NOMO-1 treated with dmso at 0.1 percent for 144 hours (cell line): ENCODE results near the gene PAQR3.

Experiments
- DNase-seq: peaks from one replicate; lab custom pipeline; 2025; ENCODE audit not compliant: unreplicated experiment; lab: John Stamatoyannopoulos, UW

The PAQR3 gene, protein sequence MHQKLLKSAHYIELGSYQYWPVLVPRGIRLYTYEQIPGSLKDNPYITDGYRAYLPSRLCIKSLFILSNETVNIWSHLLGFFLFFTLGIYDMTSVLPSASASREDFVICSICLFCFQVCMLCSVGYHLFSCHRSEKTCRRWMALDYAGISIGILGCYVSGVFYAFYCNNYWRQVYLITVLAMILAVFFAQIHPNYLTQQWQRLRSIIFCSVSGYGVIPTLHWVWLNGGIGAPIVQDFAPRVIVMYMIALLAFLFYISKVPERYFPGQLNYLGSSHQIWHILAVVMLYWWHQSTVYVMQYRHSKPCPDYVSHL

DNA sequence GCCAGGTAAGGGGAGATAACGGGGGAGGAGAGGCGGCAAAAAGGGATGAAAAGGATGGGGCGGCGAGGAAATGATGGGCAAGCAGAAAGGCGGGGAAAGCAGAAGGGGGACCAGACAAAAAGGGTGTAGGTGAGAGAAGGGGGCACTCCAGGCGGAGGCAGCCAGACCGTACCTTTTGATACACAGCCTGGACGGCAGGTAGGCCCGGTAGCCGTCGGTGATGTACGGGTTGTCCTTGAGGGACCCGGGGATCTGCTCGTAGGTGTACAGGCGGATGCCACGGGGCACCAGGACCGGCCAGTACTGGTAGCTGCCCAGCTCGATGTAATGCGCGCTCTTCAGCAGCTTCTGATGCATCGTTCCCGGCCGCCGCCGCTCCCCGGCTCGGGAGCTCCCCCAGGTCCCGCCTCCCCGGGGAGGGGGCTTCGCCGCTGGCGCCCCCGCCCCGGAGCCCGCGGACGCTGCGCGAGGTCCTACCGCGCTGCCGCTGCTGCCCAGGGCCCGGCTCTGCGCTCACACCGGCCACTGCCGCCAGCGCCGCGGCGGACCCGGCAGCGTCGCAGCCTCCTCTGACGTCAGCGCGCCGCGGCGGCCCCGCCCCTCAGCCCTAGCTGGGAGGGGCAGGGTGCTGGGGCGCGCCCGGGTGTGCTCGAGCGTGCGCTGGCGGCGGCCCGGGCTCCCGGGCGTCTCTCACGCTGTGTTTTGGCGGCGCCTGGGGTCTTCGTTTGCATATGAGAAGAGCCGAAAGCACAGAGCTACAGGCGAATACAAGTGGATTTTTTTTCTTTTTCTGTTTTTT is at the start of gene PAQR3:
PAQR3 (minus strand) TSS at position 571 of the 799 bp plus-strand sequence; CDS start at position 357, 214 bp downstream.
- DNase-seq = peak; percentile 66

DNA sequence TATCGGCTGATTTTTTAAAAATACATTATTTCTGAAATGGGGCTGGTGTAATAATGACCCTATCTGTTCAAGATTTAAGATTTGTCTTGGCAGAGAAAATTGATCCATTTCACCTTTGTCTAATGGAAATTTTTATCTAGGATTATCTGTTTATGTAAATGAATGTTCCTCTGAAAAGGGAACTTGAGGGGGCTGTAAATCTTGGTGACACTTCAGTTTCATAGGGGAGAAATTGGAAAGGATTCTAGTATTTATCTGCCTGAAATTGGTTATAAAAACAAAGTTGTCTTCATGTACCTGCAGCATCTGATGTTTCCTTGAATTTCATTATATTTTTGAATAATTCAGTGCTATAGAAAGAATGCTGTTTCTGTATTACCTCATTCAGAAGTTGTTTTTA is 48.4 kb upstream of the PAQR3 start:
- DNase-seq = no peak

DNA sequence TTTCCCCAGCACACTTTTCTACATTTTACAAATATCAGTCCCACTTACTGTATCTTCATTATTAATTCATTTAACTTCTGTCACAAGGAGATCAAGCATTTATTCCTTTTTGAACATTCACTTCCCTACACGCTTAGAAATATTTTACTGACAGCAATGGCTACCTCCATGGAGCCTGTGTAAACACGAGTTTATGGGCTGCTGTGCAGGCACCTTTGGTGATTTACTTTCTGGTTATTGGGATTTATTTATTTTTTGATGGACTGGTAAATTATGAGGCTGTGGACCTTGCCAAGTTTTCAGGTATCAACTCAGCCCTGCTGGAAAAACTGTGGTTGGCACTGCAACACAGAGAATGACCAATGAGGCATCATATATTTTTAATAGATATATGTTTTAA is 45.4 kb upstream of the PAQR3 start:
- no peak for DNase-seq

DNA sequence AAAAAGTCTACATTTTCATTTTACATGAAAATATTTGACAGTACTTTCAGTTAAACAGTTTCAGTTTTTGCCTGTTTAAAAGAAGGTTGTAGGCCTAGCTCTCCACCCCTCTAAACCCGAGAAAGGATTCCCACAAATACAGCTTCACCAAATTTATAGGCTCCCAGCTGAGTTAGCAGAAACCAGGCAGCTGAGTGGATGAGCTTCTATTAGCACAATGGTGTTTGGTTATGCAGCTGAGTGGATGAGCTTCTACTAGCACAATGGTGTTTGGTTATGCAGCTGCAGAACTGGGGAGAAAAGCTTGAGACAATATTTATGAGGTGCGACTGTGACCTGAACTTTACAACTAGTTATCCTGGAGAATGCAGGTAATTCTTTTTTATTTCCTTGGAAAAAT is 36.6 kb upstream of the PAQR3 start:
- no peak for DNase-seq

DNA sequence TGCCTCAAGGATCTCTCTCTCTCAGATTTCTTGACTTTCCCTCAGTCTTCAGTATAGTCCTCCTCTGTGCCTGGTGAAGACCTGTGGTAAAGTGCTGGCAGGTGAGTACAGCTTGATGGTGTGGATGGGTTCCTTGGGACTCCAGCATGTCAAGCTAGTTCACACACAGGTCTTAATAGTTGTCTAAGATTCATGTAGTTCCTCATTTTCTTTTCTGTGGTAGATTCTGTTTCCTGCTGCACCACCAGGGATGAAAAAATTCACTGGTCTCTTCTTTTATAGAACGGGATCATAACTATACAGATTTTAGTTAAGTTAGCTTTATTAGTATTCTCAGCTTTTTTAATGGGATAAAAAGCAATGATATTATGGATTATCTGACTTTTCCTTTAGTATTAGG is 32.5 kb upstream of the PAQR3 start:
- DNase-seq = no peak

DNA sequence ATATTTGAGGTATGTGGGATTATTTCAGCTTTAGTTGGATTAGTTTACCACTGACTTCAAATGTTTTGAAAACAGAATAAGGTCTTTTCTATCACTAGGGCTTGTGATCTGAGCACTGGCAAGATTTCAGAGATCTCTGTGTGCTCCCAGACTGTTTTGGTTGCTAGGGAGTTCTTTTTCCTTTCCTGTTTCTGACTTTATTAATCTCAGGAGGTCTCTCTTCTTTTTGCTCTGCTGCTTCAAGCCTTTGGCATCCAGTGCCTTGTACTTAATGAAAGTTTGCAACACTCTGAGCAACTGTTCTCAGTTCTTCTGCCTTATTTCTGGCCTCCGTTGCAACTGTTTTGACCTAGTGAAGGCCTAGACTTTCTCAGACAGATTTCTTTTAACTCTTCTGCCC is 32.1 kb upstream of the PAQR3 start:
- no peak for DNase-seq

DNA sequence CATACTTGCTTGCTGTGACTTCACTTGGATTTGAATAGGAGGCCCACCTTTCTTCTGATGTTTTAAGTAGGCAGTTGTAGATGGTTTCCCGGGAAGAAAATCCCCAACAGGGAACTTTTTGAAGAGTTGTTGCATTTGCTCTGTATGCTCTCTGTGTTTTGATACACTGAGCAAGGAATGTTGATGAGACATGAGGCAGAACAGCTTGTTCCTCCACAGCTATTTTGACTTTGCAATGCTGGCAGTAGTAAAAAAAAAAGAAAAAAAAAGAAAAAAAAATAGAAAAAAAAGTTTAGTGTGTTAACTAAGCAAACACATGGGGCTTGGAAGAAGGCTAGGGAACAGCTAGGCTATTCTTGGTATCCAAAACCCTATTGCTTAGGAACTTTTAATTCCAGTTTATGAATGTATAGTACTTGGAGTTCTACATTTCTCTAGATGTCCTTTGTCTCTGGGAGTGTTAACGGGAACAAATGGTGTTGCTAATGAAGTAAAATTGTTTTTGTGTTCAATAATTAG is 23.4 kb upstream of the PAQR3 start:
- DNase-seq = no peak

DNA sequence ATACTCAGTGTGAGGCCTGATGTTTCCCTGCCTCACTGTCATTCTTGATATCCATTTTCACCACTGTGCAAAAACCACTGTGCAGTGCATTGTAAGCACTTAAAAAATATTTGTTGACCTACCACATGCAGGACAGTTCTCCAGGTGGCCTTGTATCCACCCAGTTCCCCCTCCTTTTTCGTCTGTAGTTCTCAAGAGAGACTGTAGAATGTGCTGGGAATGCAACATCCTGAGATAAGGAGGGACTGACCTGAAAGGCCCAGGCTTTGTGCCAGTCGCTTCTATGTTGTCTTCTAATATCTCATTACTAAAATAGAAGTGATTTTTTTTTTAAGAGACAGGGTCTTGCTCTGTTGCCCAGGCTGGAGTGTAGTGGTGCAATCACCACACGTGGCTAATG is 21.7 kb upstream of the PAQR3 start:
- no peak for DNase-seq

DNA sequence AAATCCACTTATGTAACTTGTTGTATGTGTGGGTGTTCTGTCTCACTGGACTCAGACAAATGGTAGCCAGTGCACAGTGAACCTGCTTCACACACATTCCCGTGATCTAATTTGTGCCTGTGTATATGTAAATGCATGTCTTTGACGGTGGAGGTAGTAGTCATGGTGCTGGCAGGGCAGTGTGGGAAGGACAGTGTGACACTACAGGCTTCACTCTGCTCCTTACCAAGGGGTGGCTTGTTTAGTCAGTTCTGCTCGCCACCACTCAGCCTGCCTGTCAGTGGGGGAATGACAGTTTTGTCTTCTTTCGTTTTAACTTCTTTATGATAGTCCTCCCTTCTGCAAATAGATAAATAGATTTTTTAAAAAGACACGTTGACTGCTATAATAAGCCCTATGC is 17.7 kb upstream of the PAQR3 start:
- no peak for DNase-seq

DNA sequence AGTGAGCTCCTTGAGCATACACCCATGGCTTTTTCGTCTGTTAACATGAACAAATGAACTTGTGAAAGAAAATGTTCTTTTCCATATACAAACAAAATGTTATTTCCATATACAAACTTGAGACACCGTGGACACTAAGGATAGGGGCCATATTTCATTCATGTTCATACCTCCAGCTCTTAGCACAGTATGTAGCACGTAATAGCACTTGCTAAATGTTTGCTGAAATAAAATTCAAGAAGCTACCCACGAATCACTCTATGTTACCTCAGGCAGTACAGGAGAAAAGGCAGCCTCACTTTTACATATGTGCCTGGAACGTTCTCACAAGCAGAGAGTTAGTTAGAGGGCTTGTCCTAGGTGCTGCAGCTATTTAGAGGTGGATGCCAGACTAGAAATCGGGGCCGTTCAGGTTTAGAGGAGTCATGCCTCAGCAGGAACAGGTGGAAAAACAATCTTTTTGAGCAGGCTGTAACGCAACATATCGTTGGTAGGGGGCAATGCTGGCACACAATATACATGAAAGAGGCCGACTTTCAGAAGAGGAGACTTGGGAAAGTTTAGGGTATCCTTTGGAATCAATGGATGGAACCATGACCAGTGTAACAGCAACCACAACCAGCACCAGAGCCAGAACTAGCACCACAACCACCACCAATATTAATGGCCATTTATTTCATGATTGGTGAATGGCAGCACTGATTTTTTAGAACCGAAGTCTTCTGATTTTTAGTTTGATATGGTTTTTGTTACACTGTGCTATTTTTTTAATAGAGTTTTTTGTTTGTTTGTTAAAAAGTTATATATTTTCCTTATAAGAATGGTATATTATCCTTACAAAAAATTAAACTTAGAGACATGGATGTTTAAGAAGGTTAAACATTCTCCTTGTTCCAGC is 14.8 kb upstream of the PAQR3 start:
- DNase-seq = no peak

DNA sequence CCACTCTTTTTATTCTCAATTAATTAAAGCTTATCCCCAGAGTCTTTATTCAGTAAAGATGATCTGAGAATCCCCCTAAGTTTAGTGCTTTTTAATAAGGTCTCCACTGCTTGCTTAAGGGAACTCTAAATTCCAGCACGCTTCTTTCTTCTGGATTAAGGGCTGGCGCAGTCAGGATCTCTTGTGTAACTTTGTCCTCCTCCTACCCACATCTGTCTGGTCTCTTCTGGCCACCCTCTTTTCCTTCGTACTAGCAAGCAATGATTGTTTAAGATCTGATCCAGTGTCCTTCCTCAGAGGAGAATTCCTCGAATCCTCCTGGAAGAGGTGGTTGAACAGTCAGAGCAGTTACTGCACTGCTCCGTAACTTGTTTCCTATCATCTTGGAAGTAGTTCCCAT is 14.0 kb upstream of the PAQR3 start:
- no peak for DNase-seq

DNA sequence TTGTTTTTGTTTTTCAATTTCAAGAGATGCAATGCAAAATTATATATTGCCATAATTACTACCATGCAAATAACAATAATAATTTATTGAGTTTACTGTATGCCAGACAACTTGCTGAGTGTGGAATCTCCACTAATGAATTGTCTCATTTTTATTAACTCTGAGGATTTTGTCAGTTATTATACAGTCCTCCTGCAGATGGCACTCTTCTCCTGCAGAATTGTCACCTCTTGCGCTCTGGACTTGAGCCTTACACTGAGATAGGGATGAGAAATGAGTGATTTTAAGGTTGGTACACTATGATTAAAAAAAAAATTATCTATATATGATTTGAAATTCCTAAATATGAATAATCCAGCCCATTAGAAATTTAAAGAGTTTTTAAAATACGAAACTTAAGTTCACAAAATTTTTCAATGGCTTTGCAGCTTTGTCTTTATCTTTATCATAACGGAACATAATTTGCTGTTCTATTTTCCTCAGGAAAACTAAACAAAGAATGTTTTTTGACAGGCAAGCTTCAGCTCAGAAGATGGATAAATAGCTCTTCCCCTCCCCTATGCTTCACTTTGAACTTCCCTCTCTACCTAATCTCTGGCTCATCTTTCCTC is 12.7 kb upstream of the PAQR3 start:
- no peak for DNase-seq

DNA sequence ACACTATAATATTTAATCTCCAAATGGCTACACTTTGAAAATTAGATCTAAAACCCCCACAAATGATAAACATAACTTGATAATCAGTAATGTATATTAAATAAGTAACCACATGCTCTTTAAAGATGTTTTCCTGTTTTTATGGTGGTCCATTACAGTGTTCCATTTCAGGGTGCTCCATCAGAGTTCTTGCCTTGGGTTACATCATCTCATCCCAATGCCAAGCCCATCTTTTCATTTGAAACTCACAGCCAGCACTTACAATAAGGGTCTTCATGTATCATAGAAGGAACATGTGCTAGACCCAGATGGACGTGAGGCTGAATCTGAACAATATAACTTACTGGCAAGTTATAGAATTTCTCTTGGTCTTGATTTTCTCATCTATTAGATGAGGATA is 10.5 kb upstream of the PAQR3 start:
- DNase-seq = no peak

DNA sequence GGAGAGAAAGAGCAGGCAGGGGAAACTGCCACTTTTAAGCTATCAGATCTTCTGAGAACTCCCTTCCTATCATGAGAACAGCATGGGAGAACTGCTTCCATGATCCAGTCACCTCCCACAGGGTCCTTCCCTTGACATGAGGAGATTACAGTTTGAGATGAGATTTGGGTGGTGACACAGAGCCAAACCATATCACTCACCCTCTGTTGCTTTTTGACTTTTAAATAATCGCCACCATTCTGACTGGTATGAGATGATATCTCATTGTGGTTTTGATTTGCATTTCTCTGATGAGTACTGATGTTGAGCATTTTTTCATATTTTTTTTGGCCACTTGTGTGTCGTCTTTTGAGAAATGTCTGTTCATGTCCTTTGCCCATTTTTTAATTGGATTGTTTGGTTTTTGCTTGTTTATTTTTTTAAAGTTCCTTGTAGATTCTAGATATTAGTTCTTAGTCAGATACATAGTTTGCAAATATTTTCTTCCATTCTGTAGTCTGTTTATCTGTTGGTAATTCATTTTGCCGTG is 6.5 kb upstream of the PAQR3 start:
- no peak for DNase-seq

DNA sequence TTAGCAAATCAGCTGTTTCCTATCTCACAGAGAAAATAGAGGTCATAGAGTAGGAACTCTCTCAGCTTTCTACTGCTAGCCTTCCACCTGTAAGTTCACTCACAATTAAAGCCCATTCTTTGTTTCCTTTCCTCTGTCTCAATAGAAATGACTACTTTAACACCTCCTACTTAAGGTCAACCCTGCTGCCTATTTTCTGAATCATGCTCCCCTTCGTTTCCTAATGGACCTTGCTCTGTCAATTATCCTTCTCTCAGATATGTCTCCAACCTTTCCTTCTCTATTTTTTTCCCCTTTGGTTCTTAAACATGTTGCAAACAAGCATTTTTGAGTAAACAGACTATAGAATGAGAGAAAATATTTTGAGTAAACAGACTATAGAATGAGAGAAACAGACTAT is 5.1 kb upstream of the PAQR3 start:
- DNase-seq = no peak

DNA sequence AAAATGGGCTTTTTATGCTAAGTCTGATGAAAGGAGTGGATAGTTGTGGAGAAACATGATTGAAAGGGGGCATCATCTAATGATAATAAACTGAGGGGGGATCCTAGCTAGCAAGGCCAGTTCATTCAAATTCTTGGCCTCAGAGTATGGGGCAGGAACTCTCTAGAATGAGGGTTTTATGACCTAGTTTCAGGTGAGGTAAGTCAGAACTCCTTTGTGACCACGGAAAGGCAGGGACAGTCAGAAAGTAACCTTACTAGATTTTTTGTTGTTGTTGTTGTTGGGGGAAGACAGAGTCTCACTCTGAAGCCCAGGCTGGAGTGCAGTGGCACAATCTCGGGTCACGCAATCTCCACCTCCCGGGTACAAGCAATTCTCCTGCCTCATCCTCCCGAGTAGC is 1.5 kb upstream of the PAQR3 start:
- no peak for DNase-seq

DNA sequence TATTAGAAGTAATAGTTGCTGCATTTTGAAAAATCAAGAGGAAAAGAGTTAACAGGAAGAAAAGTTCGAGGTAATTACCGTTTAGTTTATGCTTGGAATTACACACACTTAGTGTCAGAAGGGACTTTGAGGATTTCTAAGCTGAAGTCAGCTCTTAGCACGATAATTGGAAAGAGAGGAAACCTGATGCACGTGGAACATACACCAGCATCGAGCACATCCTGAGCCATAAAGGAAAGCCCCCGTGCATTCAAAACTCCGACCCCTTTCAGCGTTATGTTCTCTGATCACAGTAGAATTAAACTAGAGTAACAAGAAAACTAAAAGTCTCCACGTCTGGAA is 400 bp upstream of the PAQR3 start:
- no peak for DNase-seq

DNA sequence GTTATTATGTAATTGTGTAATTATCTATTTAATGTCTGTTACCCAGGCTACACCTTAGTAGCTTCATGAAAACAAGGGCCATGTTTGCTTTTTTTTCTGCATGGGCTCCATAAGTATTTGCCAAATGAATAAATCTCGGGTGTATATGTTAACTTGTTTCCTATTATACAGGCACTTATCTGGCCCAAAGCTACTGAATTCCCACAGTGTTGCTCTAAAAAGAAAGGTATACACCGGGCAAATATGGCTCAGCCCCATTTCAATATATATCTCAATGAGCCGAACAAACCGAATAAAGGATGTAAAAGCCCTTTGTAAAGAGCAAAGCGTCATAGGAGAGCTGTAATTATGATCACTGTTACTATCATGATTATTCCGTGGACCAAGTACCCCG is 767 bp downstream of the PAQR3 start:
- DNase-seq = no peak

DNA sequence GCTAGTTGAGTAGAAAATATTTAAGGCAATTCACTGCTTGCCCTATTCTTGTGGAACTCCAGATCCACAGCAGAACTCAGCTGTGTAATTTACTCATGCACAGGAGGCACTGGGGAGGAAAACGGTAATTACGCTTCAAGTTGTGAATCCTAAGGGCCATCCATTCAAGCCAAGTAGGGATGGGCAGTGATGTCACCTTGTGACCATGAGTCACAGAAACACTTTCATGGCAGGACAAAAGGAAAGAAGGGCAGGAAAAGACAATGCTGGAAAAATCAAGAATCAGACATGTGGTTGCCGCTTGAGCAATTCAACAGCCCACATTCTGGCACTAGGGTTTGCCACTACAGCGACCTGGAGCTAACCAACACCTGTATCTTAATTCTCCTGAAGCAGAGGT is 1.4 kb downstream of the PAQR3 start:
- DNase-seq = no peak

DNA sequence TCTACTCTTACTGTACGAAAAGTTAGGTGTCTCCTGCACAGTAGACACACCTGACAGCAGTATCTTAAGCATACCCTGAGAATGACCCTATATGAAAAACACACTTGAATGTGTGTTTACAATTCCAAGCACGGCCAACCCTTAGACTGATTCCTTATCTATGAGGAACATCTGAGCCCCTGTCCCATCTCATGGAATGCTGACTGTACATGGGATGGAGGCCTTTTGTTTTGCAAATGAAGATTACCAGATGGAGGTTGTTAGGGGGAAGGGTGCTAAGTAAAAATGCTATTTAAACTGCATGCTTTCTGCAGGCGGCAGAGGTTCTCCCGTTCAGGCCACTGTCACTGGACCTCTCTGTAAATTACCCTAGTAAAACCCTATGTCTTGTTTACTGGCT is 2.2 kb downstream of the PAQR3 start:
- DNase-seq = no peak
